VCaP (cell line): Measurements from ENCODE around the gene CTNNA2.

Experiments
- H3K27ac ChIP-seq: fragments of 450-650 bp; 2 replicates; pipeline ENCODE4 v1.5.1; 2017
- CTCF ChIP-seq: fragments of 450-650 bp; conservative IDR thresholded peaks from 2 replicates; pipeline ENCODE4 v1.5.1; 2017; ENCODE audit warnings: mild to moderate bottlenecking, moderate library complexity

Gene CTNNA2

GRCh38 chr2:79512442-79513401, at the start of gene CTNNA2:
TSS of gene CTNNA2 (plus strand) at chr2:79513051.
- peak; percentile 73 for TF ChIP-seq CTCF
- H3K27ac ChIP-seq: peak within 1 kb of the TSS; percentile 49; the same call in 1 of the 2 replicates

DNA sequence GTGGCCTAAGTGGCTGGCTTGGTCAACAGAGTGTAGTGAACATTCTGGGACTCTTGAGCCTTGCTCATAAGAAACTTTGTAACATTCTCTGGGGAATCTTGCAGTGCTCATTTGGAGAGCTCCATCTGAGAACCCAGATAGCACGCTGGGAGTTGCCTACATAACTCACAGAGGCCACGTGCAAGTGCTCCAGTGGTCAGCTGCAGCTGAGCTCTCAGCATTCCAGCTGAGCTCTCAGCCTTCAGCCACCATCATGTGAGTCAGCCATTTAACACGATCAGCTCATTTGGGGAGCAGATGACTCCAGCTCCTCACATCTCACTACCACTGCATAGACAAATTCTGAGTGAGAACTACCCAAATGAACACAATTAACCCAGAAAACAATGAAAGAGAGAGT, 25.5 kb upstream of the CTNNA2 start:
- TF ChIP-seq CTCF: no peak
- H3K27ac ChIP-seq: no peak overlapping the region

GRCh38 chr2:79511320-79511951, 1.4 kb upstream of the CTNNA2 start:
- TF ChIP-seq CTCF: no peak
- H3K27ac ChIP-seq: no peak overlapping the region

GRCh38 chr2:79513711-79514110, 860 bp downstream of the CTNNA2 start:
- no peak for TF ChIP-seq CTCF
- H3K27ac ChIP-seq: no peak overlapping the region

GRCh38 chr2:79529636-79530035, 16.8 kb downstream of the CTNNA2 start:
- H3K27ac ChIP-seq: no peak overlapping the region
- TF ChIP-seq CTCF: no peak

- H3K27ac ChIP-seq: no peak overlapping the region
- TF ChIP-seq CTCF: peak; percentile 73
Observed at GRCh38 chr2:79530443-79530842, 17.6 kb downstream of the CTNNA2 start.

- TF ChIP-seq CTCF: no peak
Observed at GRCh38 chr2:79547568-79547967, 34.7 kb downstream of the CTNNA2 start.

More at GRCh38 chr2:79547568-79547967, 34.7 kb downstream of the CTNNA2 start:
- no peak overlapping the region for H3K27ac ChIP-seq
